SK-N-SH treated with all-trans-retinoic acid at 6 μM for 48 hours (cell line): ENCODE measurements around the gene IKBKE.

Experiments
- CSRNP3 ChIP-seq: fragments of 250-450 bp; sonication (Bioruptor Pico); IDR thresholded peaks from 2 replicates; pipeline ENCODE4 v1.5.1; 2021; ENCODE audit warnings: mild to moderate bottlenecking, moderate library complexity
- TOX ChIP-seq: fragments of 250-450 bp; sonication (Bioruptor Pico); IDR thresholded peaks from 2 replicates; pipeline ENCODE4 v1.8.0; 2021; ENCODE audit warnings: mild to moderate bottlenecking, moderate library complexity, borderline replicate concordance
- ZFP3 ChIP-seq: fragments of 250-450 bp; sonication (Bioruptor Pico); IDR thresholded peaks from 2 replicates; pipeline ENCODE4 v1.5.0; 2020; ENCODE audit warnings: mild to moderate bottlenecking, moderate library complexity

- TF ChIP-seq CSRNP3 (CRISPR knock-in tag) (no peak), TOX (CRISPR knock-in tag) (no peak), ZFP3 (no peak)
Observed at GRCh38 chr1:206535853-206536188, 65.5 kb downstream of the IKBKE start.
